NCI-H226 (cell line): Measurements from ENCODE around the gene ACAT2.
"Not testable (repeated sequence)": the region's sequence is repeated elsewhere in the genome, so short reads cannot be mapped to it uniquely, and the experiment has no call there.

ENCODE experiments used
- DNase-seq: peaks from one replicate; pipeline ENCODE4 v3.0.0-alpha.2; 2015

The ACAT2 gene

DNA sequence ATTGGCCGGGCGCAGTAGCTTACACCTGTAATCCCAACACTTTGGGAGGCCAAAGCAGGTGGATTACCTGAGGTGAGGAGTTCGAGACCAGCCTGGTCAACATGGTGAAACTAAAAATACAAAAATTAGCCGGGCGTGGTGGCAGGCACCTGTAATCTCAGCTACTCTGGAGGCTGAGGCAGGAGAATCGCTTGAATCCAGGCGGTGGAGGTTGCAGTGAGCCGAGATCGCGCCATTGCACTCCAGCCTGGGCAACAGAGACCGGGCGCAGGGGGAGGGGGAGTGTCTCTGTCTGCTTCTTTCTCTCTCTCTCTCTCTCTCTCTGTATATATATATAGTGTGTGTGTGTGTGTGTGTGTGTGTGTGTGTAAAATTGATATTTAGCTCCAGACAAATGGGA lies 29.3 kb upstream of the ACAT2 start:
- DNase-seq: not testable (repeated sequence)

DNA sequence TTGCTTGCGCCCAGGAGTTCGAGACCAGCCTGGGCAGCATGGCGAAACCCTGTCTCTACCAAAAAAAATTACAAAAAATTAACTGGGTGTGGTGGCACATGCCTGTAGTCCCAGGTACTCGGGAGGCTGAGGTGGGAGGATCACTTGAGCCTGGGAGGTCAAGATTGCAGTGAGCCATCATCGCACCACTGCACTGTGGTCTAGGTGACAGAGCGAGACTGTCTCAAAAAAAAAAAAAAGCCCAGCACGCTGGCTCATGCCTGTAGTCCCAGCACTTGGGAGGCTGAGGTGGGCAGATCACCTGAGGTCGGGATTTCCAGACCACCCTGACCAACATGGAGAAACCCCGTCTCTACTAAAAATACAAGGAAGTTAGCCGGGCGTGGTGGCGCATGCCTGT lies 28.4 kb upstream of the ACAT2 start:
- not testable (repeated sequence) for DNase-seq

- DNase-seq: no peak
These were observed 24.9 kb upstream of the ACAT2 start for GRCh38 chr6:159736908-159737307.

- no peak for DNase-seq
These were observed 22.5 kb upstream of the ACAT2 start for GRCh38 chr6:159739341-159739740.

DNA sequence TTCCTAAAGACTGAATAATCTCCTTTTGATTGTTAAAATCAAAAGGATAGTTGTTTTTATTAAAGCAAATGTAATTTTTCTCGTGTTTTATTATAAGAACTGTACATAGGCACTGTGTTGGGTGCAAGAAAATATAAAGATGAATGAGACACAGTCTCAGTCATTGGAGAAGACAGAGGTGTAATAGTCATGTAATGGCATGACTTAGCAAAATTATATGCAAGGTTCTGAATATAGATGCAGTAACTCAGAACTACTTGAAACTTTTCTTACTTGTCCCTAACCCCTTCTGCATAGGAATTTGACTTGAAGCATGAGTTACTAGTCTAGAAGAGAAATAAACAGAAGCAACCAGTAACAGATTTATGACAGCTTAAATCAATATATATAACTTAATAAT lies 19.7 kb upstream of the ACAT2 start:
- no peak for DNase-seq

- DNase-seq: no peak
These were observed 16.8 kb upstream of the ACAT2 start for GRCh38 chr6:159745081-159745480.

- no peak for DNase-seq
These were observed 15.1 kb upstream of the ACAT2 start for GRCh38 chr6:159746759-159747158.

DNA sequence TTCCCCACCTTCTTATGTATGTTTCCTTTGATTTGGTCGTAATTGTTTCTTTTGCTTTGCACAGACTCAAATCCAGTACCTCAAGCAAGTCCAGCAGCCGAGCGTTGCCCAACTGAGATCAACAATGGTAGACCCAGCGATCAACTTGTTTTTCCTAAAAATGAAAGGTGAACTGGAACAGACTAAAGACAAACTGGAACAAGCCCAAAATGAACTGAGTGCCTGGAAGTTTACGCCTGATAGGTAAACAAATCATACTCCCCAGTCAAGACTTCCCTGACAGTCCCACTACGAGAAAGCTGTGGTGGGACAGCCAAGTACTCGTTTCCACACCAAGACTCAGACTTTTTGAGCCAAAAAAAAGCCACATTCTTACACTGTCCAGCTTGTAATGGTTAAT lies 13.7 kb upstream of the ACAT2 start:
- not testable (repeated sequence) for DNase-seq

- DNase-seq: no peak
These were observed 10.4 kb upstream of the ACAT2 start for GRCh38 chr6:159751448-159751847.

GRCh38 chr6:159753081-159753872 lies 8.6 kb upstream of the ACAT2 start:
- no peak for DNase-seq

DNA sequence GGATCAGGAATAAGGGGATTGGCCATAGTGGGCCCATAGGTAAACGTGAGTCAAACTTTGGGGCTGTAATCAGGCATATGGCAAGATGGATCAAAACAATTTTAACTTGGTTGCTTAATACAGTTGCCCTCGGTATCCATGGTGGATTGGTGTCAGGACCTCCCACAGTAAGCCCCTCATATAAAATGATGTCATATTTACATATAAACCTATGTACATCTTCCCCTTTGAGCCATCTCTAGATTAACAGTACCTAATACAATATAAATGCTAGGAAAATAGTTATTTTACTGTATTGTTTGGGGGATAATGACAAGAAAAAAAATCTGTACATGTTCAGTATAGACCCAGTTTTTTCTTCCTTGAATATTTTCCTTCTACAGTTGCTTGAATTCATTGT lies 7.4 kb upstream of the ACAT2 start:
- no peak for DNase-seq

DNA sequence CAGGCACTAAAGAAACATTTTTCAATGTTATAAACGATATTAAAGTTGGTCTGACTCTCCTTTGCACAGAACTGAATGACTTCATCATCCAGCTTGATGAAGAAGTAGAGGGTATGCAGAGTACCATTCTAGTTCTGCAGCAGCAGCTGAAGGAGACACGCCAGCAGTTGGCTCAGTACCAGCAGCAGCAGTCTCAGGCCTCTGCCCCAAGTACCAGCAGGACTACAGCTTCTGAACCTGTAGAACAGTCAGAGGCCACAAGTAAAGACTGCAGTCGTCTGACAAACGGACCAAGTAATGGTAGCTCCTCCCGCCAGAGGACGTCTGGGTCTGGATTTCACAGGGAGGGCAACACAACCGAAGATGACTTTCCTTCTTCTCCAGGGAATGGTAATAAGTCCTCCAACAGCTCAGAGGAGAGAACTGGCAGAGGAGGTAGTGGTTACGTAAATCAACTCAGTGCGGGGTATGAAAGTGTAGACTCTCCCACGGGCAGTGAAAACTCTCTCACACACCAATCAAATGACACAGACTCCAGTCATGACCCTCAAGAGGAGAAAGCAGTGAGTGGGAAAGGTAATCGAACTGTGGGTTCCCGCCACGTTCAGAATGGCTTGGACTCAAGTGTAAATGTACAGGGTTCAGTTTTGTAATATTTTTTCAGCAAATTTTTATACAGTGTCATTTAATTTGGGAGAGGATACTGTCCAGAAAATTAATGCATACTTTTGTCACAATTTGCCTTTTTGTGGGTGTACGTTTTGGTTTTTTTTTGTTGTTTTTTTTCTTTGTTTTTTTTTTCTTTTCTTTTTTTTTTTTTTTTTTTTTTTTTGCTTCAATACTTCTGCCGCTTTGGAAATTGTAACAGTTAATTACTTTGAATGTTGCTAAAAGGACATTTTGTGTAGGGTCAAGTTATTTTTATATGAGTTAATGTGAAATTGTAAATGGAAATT lies 6.6 kb upstream of the ACAT2 start:
- no peak for DNase-seq

DNA sequence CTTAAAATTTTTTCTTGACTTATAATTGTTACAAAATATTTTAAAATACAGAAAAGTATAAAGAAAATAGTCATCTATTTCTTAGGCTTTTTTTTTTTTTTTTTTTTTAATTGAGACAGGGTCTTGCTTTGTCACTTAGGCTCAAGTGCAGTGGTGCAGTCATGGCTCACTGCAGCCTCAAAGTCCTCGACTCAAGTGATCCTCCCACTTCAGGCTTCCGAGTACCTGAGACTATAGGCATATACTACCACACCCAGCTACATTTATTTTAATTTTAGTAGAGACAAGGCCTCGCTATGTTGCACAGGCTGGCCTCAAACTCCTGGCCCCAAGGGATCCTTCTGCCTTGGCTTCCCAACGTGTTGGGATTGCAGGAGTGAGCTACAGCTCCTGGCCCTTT lies 5.3 kb upstream of the ACAT2 start:
- DNase-seq: no peak

- peak; percentile 79 for DNase-seq
These were observed 3.5 kb upstream of the ACAT2 start for GRCh38 chr6:159758031-159759001.

- DNase-seq: no peak
These were observed 2.2 kb upstream of the ACAT2 start for GRCh38 chr6:159759645-159760044.

GRCh38 chr6:159760602-159761057 lies 1.2 kb upstream of the ACAT2 start:
- peak; percentile 93 for DNase-seq

DNA sequence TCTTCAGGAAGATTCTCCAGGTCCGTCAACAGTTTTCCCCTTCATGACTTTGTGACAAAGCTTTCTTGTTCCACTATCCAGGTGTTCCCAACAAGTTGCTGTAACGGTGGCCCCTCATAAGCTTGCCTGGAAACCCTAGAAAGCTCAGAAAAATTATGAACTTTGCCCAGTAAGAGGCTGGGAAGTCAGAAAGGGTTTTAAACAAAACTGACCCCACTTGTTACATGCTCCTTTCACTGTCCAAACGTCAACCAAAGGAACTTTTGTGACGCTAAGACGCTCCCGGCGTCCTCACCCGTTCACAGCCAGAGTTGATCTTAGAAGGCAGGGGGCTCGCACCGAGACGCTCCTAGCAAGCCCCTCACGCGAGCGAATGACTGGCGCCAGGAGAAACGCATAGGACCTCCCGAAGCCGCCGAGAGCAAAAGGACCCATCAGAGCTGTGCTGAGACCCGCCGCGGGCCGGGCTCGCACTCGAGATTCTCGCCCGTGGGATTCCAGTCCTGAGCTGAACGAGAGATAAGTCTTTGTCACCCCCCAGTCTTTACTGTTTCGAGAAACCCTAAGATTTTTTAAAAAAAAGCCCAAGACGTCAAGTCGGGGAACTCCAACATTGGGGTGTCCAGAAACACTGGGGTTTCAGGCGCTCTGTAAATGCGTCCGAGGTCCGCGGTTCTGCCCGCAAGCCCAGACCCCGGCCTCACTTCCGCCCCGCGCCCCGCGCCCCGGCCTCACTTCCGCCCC lies 544 bp upstream of the ACAT2 start:
- no peak for DNase-seq

DNA sequence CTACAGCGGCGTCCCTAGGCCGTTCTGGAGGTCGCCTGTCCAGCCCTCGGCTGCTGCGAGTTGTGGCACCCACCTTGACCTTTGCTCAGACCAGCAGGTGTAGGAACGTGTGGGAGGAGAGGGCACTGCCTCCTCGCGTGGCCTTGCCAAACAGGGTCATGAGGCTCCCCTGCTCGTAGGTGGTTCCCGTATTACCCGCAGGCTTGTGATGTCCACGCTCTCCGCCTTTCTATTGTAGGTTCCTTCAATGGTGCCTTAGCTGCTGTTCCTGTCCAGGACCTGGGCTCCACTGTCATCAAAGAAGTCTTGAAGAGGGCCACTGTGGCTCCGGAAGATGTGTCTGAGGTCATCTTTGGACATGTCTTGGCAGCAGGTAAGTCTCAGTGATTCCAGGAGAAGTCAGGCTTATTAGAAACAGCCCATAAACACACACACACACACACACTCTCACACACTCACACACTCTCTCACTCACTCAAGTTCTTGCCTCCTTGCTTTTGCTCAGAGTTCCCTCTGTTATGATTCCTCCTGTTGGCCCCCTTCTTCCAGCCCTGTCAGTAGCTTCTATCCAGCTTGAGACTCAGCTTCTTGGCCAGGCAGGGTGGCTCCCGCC lies 942 bp downstream of the ACAT2 start:
- DNase-seq: no peak

- no peak for DNase-seq
These were observed 5.1 kb downstream of the ACAT2 start for GRCh38 chr6:159766906-159767305.

DNA sequence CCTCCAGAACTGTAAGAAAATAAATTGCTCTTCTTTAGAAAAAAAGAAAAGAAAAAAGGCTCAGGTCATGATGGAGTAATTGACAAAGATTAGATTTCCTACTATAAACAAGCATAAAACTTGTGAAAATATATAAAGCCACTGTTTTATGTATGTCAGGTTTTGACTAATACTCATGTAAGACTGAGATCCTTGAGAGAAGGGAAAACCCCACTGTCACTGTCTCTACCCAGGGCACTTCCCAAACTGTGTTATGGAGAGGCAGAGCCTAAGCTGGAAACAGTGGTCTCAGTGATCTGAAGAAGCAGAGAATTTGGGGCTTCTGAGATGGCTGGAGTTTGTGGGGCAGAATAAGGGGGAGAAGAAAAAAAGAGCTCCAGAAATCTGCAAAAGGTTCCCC lies 7.6 kb downstream of the ACAT2 start:
- no peak for DNase-seq

- DNase-seq: no peak
These were observed 10.4 kb downstream of the ACAT2 start for GRCh38 chr6:159772196-159772595.
